ENCODE measurements around the gene ABCB1. TPM values are rescaled to one million over a fixed set of nuclear protein-coding genes. Genes with fewer than 3 reads are reported as not detected.
A peak's percentile ranks its signal among the peaks of the same experiment; 100 is the strongest.

ABCB1 gene
- polyA plus RNA-seq, 1 experiment = 2.9 TPM

DNA sequence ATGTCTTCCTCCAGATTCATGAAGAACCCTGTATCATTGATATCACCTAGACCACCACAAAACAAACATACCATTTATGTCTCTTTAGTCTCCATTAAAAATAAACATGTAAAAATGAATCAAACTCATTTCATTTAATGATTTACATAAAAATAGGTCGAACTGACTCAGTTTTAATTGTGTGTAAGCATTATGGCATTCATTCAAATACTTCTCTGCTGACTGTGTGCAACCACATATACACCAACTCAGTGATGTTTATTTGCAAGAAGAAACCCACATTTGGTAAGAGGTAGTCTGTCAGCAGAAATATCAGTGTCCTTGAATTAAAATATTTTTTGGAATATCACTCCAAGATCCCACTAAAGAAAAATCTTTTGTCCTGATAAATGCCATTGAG is 30.5 kb downstream of the ABCB1 start:
- CTCF ChIA-PET = interaction anchor here (1.3 kb wide), 1 partner anchor 316 kb away, joined by 3 read pairs; no protein-coding TSS in a partner anchor

DNA sequence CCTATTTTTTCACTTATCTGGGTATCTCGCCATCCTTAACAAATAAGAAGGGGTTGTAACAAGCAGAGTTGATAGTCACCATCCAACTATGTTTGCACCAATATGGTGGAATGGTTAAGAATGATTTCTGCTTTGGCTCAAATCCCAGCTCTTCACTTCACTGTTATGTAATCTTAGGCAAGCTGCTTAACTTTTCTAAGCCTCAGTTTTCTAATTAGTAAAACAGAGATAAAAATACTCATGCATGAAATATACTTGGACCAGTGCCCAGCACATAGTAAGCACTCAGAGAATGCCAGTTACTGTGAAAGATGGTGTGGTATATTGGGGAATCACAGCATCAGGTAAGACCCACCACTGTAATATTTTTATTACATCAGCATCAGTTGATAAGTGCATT is 33.6 kb downstream of the ABCB1 start:
- H3K9me3 ChIP-seq (ENCODE audit: control insufficient read depth, insufficient read depth, low read length) = no peaks in the 10 kb centered on the region
- no peak for DNase-seq (ENCODE audit: low read depth, low spot score)
- ChIA-PET CTCF (no interaction called here), POLR2A (no interaction called here)
- H3K27ac ChIP-seq (ENCODE audit: low read depth, low read length) = no peak overlapping the region
- H3K4me3 ChIP-seq (ENCODE audit: low read depth, low read length) = no peak overlapping the region
- TF ChIP-seq, protein P1, sequence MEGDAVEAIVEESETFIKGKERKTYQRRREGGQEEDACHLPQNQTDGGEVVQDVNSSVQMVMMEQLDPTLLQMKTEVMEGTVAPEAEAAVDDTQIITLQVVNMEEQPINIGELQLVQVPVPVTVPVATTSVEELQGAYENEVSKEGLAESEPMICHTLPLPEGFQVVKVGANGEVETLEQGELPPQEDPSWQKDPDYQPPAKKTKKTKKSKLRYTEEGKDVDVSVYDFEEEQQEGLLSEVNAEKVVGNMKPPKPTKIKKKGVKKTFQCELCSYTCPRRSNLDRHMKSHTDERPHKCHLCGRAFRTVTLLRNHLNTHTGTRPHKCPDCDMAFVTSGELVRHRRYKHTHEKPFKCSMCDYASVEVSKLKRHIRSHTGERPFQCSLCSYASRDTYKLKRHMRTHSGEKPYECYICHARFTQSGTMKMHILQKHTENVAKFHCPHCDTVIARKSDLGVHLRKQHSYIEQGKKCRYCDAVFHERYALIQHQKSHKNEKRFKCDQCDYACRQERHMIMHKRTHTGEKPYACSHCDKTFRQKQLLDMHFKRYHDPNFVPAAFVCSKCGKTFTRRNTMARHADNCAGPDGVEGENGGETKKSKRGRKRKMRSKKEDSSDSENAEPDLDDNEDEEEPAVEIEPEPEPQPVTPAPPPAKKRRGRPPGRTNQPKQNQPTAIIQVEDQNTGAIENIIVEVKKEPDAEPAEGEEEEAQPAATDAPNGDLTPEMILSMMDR (IDR thresholded peaks at IDR 0.05; ENCODE audit: low read depth, low read length) = no peak
- no peaks in the 10 kb centered on the region for H3K27me3 ChIP-seq (ENCODE audit: control insufficient read depth, insufficient read depth, low read length)

More for the DNA sequence above, 30.5 kb downstream of the ABCB1 start:
- TF ChIP-seq, protein P1 (IDR thresholded peaks at IDR 0.05; ENCODE audit: low read depth, low read length) = no peak
- POLR2A ChIA-PET = no interaction called here
- no peaks in the 10 kb centered on the region for H3K27me3 ChIP-seq (ENCODE audit: control insufficient read depth, insufficient read depth, low read length)
- no peaks in the 10 kb centered on the region for H3K9me3 ChIP-seq (ENCODE audit: control insufficient read depth, insufficient read depth, low read length)
- no peak overlapping the region for H3K4me3 ChIP-seq (ENCODE audit: low read depth, low read length)
- peak; percentile 74 for DNase-seq (ENCODE audit: low read depth, low spot score)
- H3K27ac ChIP-seq (ENCODE audit: low read depth, low read length) = no peak overlapping the region

DNA sequence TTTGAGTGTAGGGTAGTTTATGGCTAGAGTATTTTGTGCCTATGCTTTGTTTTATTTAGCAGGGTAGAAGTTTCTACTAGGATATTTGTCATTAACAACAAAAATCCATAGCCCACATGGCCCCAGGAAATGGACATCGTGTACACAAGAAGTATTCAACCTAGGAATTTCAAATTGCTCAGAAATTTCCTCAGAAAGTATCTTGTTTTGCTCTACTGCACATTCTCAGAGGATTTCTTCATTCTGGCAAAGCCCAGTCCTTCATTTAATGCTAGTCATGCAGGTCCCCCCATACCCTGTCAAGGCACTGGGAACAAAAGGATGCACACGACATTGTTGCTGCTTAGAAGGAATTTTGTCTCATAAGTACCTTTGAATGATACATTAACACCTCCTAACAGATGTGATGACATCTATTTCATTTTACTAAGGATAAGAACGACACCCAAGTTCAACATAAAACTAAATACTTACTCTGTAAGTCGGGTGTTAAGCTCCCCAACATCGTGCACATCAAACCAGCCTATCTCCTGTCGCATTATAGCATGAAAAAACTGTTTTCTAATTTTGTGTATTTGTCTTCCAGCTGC is 34.3 kb downstream of the ABCB1 start:
- Histone ChIP-seq H3K27ac (ENCODE audit: low read depth, low read length) (no peak overlapping the region), H3K4me3 (ENCODE audit: low read depth, low read length) (no peak overlapping the region), H3K27me3 (ENCODE audit: control insufficient read depth, insufficient read depth, low read length) (no peaks in the 10 kb centered on the region), H3K9me3 (ENCODE audit: control insufficient read depth, insufficient read depth, low read length) (no peaks in the 10 kb centered on the region)
- TF ChIP-seq, protein P1 (IDR thresholded peaks at IDR 0.05; ENCODE audit: low read depth, low read length) = no peak
- DNase-seq (ENCODE audit: low read depth, low spot score) = no peak
- CTCF ChIA-PET = no interaction called here
- POLR2A ChIA-PET = no interaction called here

DNA sequence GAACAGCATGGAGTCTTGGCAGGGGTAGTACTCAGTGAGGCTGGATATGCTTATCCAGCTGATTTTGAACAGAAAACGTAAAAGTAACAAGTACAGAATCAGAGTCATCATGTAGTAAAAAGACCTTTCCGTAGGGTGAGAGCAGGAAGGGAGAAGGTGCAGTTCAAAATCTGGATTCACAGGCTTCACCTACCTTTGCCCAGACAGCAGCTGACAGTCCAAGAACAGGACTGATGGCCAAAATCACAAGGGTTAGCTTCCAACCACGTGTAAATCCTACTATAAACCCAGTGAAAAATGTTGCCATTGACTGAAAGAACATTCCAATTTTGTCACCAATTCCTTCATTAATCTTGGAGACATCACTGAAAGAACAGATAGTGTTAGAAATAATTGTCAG is 34.8 kb downstream of the ABCB1 start:
- no peaks in the 10 kb centered on the region for H3K9me3 ChIP-seq (ENCODE audit: control insufficient read depth, insufficient read depth, low read length)
- H3K4me3 ChIP-seq (ENCODE audit: low read depth, low read length) = no peak overlapping the region
- TF ChIP-seq, protein P1 (IDR thresholded peaks at IDR 0.05; ENCODE audit: low read depth, low read length) = no peak
- CTCF ChIA-PET = no interaction called here
- H3K27me3 ChIP-seq (ENCODE audit: control insufficient read depth, insufficient read depth, low read length) = no peaks in the 10 kb centered on the region
- POLR2A ChIA-PET = no interaction called here
- DNase-seq (ENCODE audit: low read depth, low spot score) = no peak
- no peak overlapping the region for H3K27ac ChIP-seq (ENCODE audit: low read depth, low read length)

DNA sequence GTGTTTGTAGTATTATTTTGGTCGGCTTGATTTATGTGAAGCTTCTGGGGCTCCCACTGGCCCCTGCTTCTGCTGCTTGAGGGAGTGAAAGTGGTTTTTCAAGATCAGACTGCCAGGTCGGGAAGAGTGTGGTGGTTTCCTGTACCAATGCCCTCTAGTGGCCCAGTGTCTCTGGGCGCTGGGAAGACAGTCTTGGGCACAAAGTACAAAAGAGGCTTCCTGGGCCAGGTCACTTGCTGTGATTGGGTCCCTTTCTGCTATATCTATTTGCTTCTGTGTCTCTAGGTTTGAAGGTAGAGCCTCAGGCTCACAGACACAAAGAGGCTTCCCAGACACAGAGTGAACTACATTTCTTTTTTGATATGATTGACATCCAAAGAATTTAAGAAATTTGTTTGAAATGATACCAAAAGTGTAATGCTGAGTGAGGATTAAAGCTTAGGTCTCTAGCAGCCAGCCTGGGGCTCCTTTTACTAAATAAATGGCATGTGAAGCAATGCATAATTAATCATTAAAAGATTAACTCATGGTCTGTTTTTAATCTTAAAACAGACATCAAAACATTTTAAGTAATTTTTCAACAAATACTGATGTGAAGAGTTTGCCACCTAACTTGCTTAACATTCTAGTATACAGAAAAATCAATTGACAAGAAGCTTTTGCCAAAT is 36.3 kb downstream of the ABCB1 start:
- Histone ChIP-seq H3K9me3 (ENCODE audit: control insufficient read depth, insufficient read depth, low read length) (no peaks in the 10 kb centered on the region), H3K27me3 (ENCODE audit: control insufficient read depth, insufficient read depth, low read length) (no peaks in the 10 kb centered on the region), H3K27ac (ENCODE audit: low read depth, low read length) (no peak overlapping the region), H3K4me3 (ENCODE audit: low read depth, low read length) (no peak overlapping the region)
- no peak for DNase-seq (ENCODE audit: low read depth, low spot score)
- POLR2A ChIA-PET = no interaction called here
- CTCF ChIA-PET = interaction anchor here (1.2 to 1.4 kb wide), 2 partner anchors 36 to 59 kb away, joined by 4 to 5 read pairs; partner anchors contain the start of gene ABCB1
- TF ChIP-seq, protein P1 (IDR thresholded peaks at IDR 0.05; ENCODE audit: low read depth, low read length) = peak; percentile 54
